Endometrial microvascular endothelial cells (primary cell): ENCODE results near the gene ZBTB14. TPM values are rescaled to one million over a fixed set of nuclear protein-coding genes. Genes with fewer than 3 reads are reported as not detected.

Source experiments
- in situ Hi-C: cut with HindIII; loops from 2 replicates; pipeline ENCODE4 v1.10.0; 2017; ENCODE audit warnings: low sequenced_read_pairs, low pct_unique_long_range_greater_than_20kb; ENCODE audit errors: inconsistent ontology term
- total RNA-seq: library from RNA; depleted of rRNA; stranded (reverse); fragments of >200 nt; gene quantifications from one replicate; pipeline ENCODE4 v1.2.3, GENCODE V29; 2015; ENCODE audit errors: inconsistent ontology term

Gene ZBTB14, protein sequence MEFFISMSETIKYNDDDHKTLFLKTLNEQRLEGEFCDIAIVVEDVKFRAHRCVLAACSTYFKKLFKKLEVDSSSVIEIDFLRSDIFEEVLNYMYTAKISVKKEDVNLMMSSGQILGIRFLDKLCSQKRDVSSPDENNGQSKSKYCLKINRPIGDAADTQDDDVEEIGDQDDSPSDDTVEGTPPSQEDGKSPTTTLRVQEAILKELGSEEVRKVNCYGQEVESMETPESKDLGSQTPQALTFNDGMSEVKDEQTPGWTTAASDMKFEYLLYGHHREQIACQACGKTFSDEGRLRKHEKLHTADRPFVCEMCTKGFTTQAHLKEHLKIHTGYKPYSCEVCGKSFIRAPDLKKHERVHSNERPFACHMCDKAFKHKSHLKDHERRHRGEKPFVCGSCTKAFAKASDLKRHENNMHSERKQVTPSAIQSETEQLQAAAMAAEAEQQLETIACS
- 11.4 TPM for total RNA-seq

DNA sequence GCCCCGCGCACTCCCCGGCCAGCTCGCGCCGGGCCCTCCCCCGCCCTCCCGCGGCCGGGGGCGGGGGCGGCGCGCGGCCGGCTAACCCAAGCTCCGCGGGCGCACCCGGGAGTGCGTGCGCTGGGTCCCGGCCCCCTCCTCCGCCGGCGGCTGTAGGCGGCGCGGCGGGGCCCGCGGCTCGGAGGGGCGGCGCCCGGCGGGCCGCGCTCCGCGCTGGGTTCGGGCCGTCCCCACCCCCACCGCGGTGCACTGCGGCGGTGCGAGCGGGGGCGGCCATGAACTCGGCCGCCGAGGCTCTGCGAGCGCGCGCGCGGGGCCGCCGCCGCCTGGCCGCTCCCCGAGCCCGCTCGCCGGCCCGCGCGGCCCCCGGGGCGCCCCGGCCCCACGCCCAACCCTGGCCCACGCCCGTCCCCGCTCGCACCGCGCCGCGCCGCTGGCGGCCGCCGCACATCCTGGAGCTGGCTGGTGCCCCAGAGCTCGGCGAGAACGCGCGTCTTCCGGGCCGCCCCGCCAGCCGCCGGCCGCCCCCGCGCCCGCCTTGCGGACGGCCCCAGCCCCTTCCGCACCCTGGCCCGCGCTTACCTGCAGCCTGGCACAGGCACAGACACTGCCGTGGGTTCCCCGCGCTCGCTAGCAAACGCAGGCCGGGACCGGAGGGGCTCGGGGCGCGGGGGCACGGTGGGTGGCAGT lies at the start of gene ZBTB14:
Gene ZBTB14, minus strand, starts transcription at position 496 of the 690 bp plus-strand sequence. CDS start 2,480 bp downstream, outside the sequence.
- in situ Hi-C loops = no loop called here

DNA sequence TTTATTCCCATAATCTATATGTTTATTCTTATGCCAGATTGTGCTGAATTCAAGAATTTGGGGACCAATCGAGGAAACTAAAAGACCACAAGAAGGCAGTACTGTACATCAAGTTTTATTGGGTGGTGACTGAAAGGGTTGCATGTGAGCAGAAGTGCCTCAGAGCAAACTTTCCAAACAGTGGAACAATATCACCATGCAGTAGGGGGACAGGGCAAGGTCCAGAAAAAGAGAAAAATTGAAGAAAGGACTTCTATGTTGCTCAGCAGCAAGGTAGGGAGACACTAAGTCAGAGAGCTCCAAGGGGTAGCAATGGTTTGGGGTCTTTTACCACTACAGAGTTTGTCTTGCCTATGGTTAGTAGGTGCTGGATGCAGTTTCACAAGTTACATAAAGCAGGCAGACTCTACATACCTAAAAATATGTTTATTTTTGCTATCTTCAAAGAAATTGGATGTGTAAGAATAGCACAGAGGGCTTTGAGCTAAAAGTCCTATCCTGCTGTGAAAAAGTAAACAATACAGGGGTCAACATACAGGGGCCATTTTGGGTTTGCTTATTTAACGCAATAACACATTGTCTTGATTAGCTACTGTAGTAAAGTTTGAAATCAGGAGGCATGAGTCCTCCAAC lies 43.8 kb upstream of the ZBTB14 start:
- in situ Hi-C loops = no loop called here

DNA sequence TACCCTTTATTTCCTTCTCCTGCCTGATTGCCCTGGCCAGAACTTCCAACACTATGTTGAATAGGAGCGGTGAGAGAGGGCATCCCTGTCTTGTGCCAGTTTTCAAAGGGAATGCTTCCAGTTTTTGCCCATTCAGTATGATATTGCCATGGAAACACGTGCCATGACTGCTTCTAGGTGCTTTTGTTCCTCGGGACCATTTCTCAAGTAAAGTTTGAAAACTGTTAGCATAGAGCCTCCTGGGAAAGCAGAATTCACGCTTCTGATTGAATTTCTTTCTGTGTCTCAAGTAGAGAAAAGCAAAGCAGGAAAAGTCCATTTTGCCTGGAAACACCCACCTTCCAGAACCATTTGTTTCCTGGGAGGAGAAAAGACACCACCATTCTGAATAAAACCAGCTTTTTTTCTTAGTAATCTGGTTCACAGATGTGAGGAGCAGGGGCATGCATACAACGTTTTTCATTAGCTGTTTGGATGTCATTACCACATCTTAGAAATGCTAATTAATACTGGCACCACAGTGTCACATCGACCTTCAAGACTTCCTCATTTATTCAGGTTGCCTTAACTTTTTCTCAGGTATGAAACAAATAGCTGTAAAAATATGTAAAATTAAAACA lies 39.0 kb upstream of the ZBTB14 start:
- in situ Hi-C loops = no loop called here

DNA sequence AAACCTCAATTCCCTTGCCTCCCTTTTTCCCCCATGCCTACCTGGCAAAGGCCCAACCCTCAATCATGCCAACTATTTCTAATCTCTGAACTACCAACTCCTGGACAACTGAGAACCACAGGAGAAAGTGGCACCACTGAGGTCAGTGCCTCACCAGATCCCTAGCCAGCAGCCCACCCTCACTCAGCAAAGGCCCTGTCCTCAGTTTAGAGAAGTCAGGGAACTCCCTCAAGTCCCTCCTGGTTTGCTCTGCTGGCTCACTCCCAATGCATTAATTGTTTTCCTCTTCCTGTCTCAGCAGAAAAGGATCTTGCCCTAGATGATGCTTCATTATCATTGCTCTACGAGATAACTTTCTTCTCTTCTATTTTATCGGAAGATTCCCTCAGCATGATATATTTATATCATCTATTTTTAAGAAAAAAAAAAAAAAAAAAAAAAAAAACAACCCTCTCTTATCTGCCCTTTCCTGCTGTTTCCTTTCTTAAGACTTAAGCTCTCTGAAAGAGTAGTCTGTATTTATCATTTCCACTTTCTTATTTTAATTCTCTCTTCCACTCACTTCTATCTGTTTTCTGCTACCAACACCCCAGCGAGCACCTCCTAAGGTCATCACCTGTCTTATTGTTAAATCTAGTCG lies 22.7 kb upstream of the ZBTB14 start:
- in situ Hi-C loops = no loop called here

DNA sequence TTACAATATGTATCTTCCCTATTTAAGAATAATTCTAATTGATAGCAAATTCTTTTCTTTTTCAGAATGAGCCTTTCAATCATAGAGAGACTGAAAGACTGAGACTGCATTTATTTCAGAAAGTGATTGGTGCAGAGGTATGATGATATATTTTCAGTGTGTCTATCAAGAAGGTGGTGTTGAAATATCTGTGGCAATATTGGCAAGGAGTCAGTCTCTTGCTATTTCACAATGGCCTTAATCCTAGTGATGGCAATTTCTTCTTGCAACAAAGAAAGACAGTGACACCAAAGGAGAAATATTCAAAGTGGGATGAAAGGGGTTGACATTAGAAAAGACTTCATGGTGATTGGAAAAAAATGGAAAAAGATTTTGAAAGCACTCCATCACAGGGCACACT lies 21.7 kb upstream of the ZBTB14 start:
- in situ Hi-C loops = no loop called here

DNA sequence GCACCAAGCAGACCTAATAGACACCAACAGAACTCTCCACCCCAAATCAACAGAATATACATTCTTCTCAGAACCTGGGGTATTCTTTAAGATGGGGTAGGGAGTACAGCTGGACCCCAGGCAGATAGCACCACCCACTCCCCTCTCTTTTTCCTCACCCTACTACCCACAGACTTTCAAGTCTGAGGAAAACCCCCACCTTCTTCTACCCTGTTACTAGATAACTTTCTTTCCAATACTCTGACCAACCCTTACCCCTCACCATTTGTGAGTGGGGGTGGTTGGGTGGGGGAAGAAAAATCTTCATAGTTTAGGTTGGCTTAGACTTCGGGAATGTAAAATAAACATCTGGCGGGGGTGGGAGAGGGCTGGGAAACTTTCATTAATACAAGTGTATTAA lies 20.3 kb upstream of the ZBTB14 start:
- in situ Hi-C loops = no loop called here

DNA sequence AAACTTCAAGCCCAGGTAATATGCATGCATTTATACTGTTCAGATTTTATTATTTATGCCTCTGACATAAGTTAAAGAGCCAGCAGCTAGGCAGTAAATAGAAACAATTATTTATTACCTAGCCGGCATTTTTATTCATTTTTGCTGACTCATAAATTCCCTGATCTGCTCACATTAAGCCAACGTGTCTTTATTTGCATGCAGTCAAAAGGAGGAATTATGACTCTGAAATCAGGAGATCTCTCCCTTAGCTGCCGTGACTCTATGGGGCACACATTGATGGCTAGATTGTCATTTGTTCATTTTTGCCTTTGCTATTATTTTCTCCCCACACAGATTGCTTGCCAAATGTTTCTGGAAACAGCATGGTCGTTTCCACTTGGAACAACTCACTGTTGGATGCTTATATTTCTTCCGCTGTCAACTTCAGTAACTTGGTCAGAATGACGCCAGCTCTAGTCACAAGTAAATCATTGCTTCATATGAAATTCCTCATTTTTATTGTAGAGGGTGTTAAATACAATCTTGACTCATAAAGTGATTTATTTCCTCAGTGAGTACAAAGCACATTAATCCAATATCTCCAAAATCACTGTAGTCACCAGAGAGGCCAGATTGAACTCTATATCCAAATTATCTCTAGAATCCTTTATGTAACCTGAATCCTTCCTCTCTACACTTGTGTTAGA lies 15.9 kb upstream of the ZBTB14 start:
- in situ Hi-C loops = no loop called here

DNA sequence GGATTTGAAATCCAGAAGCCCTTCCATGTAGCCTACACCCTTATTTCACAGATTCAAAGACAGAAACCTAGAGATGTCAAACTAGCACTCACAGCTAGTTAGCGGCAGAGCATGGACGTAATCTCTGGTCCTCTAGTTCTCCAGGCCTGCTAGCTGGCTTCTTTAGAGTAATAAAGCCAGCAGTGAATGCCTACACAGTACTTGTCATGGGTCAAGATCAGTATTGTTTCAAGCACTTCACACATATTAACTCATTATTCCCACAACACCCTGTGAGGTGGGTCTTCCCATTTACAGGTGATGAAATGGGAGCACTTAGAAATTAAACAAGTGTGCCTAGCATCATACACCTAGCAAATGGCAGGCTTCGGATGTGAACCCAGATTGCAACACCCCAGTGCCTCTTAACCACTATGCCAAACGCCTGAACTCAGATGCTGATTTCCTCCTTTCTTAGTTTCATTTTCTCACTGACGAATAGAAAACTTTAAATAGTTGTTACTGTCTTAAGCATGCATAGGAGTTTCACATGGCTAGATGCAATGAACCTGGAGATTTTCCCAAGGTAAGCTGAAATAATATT lies 14.5 kb upstream of the ZBTB14 start:
- in situ Hi-C loops = no loop called here

DNA sequence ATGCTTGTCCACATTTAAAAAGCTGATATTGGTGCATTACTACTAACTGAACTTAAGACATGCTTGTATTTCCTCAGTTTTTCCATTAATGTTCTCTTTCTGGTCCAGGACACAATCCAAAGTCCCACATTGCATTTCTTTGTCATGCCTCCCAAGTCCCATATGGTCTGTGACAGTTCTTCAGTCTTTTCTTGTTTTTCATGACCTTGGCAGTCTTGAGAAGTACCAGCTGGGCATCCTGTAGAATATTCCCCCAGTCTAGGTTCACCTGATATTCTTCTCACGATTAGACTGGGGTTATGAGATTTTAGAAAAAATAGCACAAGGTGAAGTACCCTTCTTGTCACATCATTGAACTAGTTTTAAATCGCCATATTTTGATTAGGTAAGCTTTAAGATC lies 10.3 kb upstream of the ZBTB14 start:
- in situ Hi-C loops = no loop called here

DNA sequence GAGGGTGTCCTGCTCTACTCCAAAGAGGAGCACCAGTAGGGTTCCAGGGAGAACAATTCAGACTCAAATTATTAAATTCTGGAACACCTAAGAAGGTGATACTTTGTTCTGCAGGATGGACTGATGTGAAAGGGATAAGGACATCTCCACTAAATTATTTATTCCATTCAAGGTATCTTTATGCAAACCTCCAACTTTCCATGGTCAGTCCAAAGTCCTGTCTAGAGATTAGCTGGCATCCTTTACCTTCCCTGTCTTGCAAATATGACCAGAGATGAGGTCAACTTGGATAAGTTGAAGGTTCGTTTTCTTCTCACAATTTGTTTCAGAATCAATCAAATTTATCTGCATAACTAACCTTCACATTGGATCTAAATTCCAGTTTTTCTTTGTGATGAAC lies 8.7 kb upstream of the ZBTB14 start:
- in situ Hi-C loops = no loop called here

DNA sequence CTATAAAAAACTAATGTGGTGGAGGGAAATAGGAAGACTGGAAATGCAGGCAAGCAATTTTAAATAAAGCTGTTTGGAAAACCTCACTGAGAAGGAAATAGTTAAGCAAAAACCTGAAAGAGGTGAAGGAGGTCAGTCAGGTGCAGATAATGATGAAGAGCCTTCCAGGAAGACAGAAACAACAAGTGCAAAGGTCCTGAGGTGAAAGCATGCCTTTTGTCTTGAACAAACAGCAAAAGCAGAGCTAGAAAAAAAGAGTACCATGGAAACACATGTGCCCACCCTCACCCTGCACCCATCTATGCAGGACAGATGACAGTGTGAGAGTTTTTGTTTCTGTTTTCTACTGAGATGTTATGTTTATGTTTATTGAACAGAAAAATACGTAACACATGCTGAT lies 8.1 kb upstream of the ZBTB14 start:
- in situ Hi-C loops = no loop called here

DNA sequence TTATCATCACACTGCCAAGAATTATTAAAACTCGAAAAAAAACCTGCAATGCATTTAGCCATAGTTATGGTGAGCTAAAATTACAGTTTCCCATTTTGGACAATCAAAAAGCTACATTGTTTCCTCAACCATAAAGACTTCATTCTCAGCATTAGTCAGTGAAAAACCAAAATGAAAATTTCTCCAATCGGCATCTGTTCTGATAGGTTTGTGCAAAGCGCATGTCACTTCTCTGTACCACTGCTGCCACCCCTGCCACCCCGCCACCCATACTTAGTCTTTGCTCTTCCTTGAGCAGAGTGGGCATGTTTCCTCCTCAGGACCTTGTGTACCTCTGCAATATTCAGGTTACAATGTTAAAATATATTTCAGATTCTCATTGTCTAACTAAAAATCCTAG lies 7.1 kb upstream of the ZBTB14 start:
- in situ Hi-C loops = no loop called here

DNA sequence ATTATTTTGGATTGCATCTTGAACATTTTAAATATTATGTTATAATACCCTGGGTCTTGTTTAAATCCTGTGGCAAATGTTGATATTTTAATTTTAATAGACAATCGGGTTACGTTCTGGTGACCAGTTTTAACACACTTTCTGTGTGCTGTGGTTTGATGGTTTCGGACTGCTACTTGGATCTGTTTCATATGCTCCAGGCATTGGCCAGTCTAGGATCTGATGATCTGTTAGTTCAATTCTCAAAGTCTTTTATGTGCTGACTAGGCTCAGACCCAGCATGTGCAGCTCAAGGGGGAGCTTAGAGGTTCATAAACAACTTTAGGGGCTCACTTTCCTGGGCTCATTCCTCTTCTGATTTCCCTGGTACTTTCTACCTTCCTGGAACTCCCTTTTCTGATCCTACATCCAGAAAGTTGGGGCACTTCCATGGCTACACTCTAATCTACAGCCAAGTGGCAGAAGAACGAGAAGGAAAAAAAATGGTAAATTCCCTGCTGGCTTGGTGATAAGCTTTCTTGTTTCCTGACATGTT lies 5.0 kb upstream of the ZBTB14 start:
- in situ Hi-C loops = no loop called here

DNA sequence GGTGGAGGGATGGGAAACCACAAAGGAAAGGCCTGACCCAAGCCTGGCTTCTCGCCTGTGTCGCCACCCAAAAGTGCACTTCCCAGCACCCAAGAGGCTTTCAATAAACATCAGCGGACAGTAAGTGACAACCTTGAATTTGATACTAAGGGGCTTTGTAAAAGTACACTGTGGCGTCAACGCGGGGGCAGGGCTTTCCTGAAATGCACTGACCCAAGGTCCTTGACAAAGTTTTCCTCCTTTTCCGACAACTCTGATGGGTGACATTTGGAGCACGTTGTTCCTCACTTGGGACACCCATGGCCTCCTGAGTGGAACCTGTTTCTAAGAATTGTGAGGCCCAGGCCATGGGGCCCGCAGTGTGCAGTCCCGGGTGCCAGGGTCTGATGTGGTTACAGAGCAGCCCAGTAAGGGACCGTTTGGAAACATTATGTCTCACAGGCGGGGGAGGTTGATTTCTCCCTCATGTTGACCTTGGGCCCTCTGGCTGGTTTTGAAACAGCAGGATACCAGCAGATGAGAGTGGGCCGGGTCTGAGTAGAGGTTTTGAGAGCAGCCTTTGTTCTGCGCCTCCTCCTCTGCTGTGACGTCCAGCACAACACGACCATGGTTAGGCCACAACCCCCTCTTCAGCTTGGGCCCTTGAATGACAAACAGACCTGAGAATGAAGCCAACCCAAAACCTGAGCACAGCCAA lies 2.8 kb upstream of the ZBTB14 start:
- in situ Hi-C loops = no loop called here

DNA sequence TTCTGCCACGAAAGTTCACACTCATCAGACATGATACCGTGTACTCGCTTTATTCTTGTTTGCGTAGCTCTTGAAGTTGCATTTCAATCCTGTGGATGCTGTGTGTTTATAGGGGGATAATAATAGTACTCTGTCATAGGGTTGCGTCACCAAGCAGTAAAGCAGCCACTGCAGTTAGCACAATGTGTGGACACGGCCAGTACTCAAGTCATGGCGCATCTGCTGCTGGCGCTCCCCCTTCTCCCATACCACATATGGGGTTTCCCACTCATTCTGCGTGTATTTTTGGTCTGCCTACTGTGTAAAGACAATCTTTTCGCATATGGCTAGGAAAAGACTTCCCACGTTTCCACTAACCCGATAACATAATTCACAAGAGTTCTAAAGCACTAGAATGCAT lies 2.1 kb upstream of the ZBTB14 start:
- in situ Hi-C loops = no loop called here

DNA sequence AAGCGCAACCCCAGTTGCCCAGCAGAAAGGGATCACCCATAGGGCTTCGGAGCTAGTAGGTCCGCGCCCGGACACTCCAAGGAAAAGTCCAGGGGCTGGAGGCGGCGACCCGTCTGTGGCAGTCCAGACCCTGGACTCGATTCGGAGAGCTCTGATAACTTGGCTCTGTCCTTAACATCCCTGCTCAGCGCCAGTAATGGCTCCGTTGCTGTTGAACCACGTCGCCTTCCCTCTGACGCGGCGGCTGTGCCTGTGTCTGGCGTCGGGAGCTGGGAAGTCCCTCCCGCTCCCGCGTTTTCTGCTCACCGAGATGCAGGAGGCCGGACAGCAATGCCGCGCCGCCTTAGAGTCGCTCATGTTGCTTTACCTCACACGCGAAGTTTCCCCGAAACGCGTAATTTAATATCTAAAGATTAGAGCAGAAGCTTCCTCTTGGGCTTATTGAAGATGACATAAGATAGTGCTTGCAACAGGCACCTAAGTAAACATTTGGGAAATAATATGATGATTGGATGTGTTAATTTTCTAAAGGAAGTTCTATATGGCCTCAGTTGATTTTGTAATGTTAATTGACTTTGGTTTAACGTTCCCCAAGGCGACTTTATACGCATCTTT lies 1.3 kb upstream of the ZBTB14 start:
- in situ Hi-C loops = no loop called here
